OCI-LY3 (cell line): Measurements from ENCODE around the gene FOXRED1.

Source experiments
- CTCF ChIP-seq: fragments of 200-600, 300-600 bp; sonication (generic); IDR thresholded peaks from 2 replicates; pipeline ENCODE4 v1.5.1; 2014; ENCODE audit warnings: antibody characterized with exemption, low read length, low read depth
- EZH2phosphoT487 ChIP-seq: fragments of 200-600 bp; shearing (Covaris generic); IDR thresholded peaks from 2 replicates; pipeline ENCODE4 v1.6.1; 2018; ENCODE audit warnings: antibody characterized with exemption, mixed run types, low read depth

DNA sequence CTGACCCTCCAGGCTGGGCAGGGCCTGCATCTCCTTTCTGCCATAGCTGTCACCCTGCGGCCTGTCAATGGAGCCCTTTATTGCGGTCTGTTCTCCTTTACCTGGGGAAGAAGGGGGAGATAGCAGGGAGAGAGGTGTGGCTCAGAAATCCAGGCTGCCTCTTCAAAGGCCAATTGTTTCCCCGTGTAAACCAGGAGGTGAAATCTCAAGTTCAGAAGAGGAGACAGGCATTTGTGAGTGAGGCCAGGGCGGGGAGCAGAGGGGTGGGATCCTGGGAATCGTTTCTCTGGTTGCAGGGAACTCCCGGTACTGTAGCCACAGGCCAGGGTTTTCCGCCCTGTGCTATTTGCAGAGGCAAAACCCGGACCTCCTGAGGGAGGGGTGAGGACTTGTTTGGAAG is 44.0 kb downstream of the FOXRED1 start:
- no peak for TF ChIP-seq CTCF
- TF ChIP-seq EZH2phosphoT487: no peak
